SK-N-SH treated with all-trans-retinoic acid at 6 μM for 48 hours (cell line): ENCODE measurements around the gene DENND5B.

Experiments
- ARNTL ChIP-seq: fragments of 450-650 bp; formaldehyde crosslinking; IDR thresholded peaks from 2 replicates; pipeline ENCODE4 v1.5.0; 2020; ENCODE audit warnings: low read depth, mild to moderate bottlenecking, moderate library complexity, borderline replicate concordance
- BACH2 ChIP-seq: fragments of 250-450 bp; sonication (Bioruptor Pico); IDR thresholded peaks from 2 replicates; pipeline ENCODE4 v1.9.0; 2021; ENCODE audit warnings: mild to moderate bottlenecking, borderline replicate concordance
- CSDC2 ChIP-seq: fragments of 250-450 bp; sonication (Bioruptor Pico); IDR thresholded peaks from 2 replicates; pipeline ENCODE4 v1.5.0; 2020; ENCODE audit warnings: mild to moderate bottlenecking, moderate library complexity
- ISL1 ChIP-seq: fragments of 250-450 bp; sonication (Bioruptor Pico); IDR thresholded peaks from 2 replicates; pipeline ENCODE4 v2.1.2; 2022; ENCODE audit warnings: mild to moderate bottlenecking, moderate library complexity
- OSR1 ChIP-seq: fragments of 250-450 bp; sonication (Bioruptor Pico); IDR thresholded peaks from 2 replicates; pipeline ENCODE4 v1.8.0; 2022; ENCODE audit warnings: moderate library complexity, mild to moderate bottlenecking, inconsistent platforms
- TOX ChIP-seq: fragments of 250-450 bp; sonication (Bioruptor Pico); IDR thresholded peaks from 2 replicates; pipeline ENCODE4 v1.8.0; 2021; ENCODE audit warnings: mild to moderate bottlenecking, moderate library complexity, borderline replicate concordance
- ZC3H10 ChIP-seq: fragments of 250-450 bp; sonication (Bioruptor Pico); IDR thresholded peaks from 2 replicates; pipeline ENCODE4 v1.5.1; 2021; ENCODE audit warnings: mild to moderate bottlenecking, moderate library complexity
- ZFP3 ChIP-seq: fragments of 250-450 bp; sonication (Bioruptor Pico); IDR thresholded peaks from 2 replicates; pipeline ENCODE4 v1.5.0; 2020; ENCODE audit warnings: mild to moderate bottlenecking, moderate library complexity
- ZFP30 ChIP-seq: fragments of 450-650 bp; formaldehyde crosslinking; IDR thresholded peaks from 2 replicates; pipeline ENCODE4 v1.5.0; 2022; ENCODE audit warnings: mild to moderate bottlenecking, moderate library complexity
- ZNF565 ChIP-seq: fragments of 450-650 bp; formaldehyde crosslinking; conservative IDR thresholded peaks from 2 replicates; pipeline ENCODE4 v1.5.0; 2020; ENCODE audit warnings: low read depth, mild to moderate bottlenecking, moderate library complexity
- ZNF70 ChIP-seq: fragments of 450-650 bp; formaldehyde crosslinking; IDR thresholded peaks from 2 replicates; pipeline ENCODE4 v1.5.0; 2020; ENCODE audit warnings: mild to moderate bottlenecking, moderate library complexity
- TF ChIP-seq, protein P1 (sequence below): fragments of 250-450 bp; sonication (Bioruptor Pico); IDR thresholded peaks from 2 replicates; pipeline ENCODE4 v1.8.0; 2020; ENCODE audit warnings: mild to moderate bottlenecking, moderate library complexity, borderline replicate concordance

- TF ChIP-seq, protein P1, sequence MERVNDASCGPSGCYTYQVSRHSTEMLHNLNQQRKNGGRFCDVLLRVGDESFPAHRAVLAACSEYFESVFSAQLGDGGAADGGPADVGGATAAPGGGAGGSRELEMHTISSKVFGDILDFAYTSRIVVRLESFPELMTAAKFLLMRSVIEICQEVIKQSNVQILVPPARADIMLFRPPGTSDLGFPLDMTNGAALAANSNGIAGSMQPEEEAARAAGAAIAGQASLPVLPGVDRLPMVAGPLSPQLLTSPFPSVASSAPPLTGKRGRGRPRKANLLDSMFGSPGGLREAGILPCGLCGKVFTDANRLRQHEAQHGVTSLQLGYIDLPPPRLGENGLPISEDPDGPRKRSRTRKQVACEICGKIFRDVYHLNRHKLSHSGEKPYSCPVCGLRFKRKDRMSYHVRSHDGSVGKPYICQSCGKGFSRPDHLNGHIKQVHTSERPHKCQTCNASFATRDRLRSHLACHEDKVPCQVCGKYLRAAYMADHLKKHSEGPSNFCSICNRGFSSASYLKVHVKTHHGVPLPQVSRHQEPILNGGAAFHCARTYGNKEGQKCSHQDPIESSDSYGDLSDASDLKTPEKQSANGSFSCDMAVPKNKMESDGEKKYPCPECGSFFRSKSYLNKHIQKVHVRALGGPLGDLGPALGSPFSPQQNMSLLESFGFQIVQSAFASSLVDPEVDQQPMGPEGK: no peak
- TF ChIP-seq ZC3H10 (no peak), BACH2 (CRISPR knock-in tag) (no peak), OSR1 (CRISPR knock-in tag) (no peak), ZNF565 (CRISPR knock-in tag) (no peak), TOX (CRISPR knock-in tag) (no peak), CSDC2 (no peak), ZFP30 (no peak), ZFP3 (CRISPR knock-in tag) (no peak), ISL1 (CRISPR knock-in tag) (no peak), ZNF70 (CRISPR knock-in tag) (no peak), ARNTL (no peak)
Measured at GRCh38 chr12:31471051-31471450, 119.9 kb downstream of the DENND5B start.
